ENCODE results near the gene FAM200A. TPM values are rescaled to one million over a fixed set of nuclear protein-coding genes. Genes with fewer than 3 reads are reported as not detected.

Gene FAM200A
- total and polyA plus RNA-seq, 2 of the 13 experiments (the other 11 are each of a cell fraction or from before 2014, with no cell fraction given), result 4.7 to 6.3 TPM

GRCh38 chr7:99504603-99505323 lies 47.2 kb downstream of the FAM200A start, which contains the start of gene ZKSCAN5 (continued):
- no peak for TF ChIP-seq ATF5 (CRISPR knock-in tag; IDR thresholded peaks at IDR 0.05; ENCODE audit: low read depth)
- no peak for TF ChIP-seq GATAD2A (CRISPR knock-in tag; IDR thresholded peaks at IDR 0.05)
- 0 out of 2 replicates have a peak, but pooled peaks have one; percentile 19 for TF ChIP-seq TARDBP (CRISPR knock-in tag; IDR thresholded peaks at IDR 0.05)
- TF ChIP-seq KLF9 (CRISPR knock-in tag; IDR thresholded peaks at IDR 0.05; ENCODE audit: low read depth), result no peak
- no peak for TF ChIP-seq PAF1 (CRISPR knock-in tag; IDR thresholded peaks at IDR 0.05)
- no peak; the same call in 1 of the 2 replicates for TF ChIP-seq ZNF615 (CRISPR knock-in tag; IDR thresholded peaks at IDR 0.05; ENCODE audit: borderline replicate concordance)
- TF ChIP-seq PPARG (CRISPR knock-in tag; conservative IDR thresholded peaks at IDR 0.05), result no peak
- peak; percentile 84 for TF ChIP-seq POLR2G (IDR thresholded peaks at IDR 0.05; ENCODE audit: low read depth, low read length)
- no peak for TF ChIP-seq ZNF503 (CRISPR knock-in tag; IDR thresholded peaks at IDR 0.05)
- no peak for TF ChIP-seq BRF2 (CRISPR knock-in tag; IDR thresholded peaks at IDR 0.05)
- TF ChIP-seq ARID2 (CRISPR knock-in tag; IDR thresholded peaks at IDR 0.05; ENCODE audit: borderline replicate concordance), result no peak
- TF ChIP-seq TGIF2 (CRISPR knock-in tag; IDR thresholded peaks at IDR 0.05), result 0 out of 2 replicates have a peak, but pooled peaks have one; percentile 62
- TF ChIP-seq NR2C2 (CRISPR knock-in tag; IDR thresholded peaks at IDR 0.05; ENCODE audit: borderline replicate concordance), result peak; percentile 97
- TF ChIP-seq MIXL1 (CRISPR knock-in tag; IDR thresholded peaks at IDR 0.05), result no peak
- TF ChIP-seq SP5 (CRISPR knock-in tag; IDR thresholded peaks at IDR 0.05; ENCODE audit: borderline replicate concordance, low read depth), result no peak
- no peak for TF ChIP-seq SMARCE1 (IDR thresholded peaks at IDR 0.05; ENCODE audit: borderline replicate concordance)
- no peak for TF ChIP-seq ISX (CRISPR knock-in tag; conservative IDR thresholded peaks at IDR 0.05)
- TF ChIP-seq PAX8 (CRISPR knock-in tag; IDR thresholded peaks at IDR 0.05; ENCODE audit: borderline replicate concordance), result no peak
- no peak; the same call in 1 of the 2 replicates for TF ChIP-seq KMT2B (CRISPR knock-in tag; IDR thresholded peaks at IDR 0.05)
- TF ChIP-seq ZNF639 (CRISPR knock-in tag; conservative IDR thresholded peaks at IDR 0.05), result no peak

Measured in HepG2 (cell line).